GM12801 (cell line): ENCODE data around the gene PRSS21.

Experiments
- TF ChIP-seq, protein P1 (sequence below): IDR thresholded peaks from one replicate; pipeline ENCODE4 v1.5.1; 2011; ENCODE audit warnings: control low read depth; ENCODE audit not compliant: insufficient read length; ENCODE audit errors: extremely low read depth

Gene PRSS21

GRCh38 chr16:2799859-2800226 lies 17.2 kb upstream of the PRSS21 start:
- TF ChIP-seq, protein P1, sequence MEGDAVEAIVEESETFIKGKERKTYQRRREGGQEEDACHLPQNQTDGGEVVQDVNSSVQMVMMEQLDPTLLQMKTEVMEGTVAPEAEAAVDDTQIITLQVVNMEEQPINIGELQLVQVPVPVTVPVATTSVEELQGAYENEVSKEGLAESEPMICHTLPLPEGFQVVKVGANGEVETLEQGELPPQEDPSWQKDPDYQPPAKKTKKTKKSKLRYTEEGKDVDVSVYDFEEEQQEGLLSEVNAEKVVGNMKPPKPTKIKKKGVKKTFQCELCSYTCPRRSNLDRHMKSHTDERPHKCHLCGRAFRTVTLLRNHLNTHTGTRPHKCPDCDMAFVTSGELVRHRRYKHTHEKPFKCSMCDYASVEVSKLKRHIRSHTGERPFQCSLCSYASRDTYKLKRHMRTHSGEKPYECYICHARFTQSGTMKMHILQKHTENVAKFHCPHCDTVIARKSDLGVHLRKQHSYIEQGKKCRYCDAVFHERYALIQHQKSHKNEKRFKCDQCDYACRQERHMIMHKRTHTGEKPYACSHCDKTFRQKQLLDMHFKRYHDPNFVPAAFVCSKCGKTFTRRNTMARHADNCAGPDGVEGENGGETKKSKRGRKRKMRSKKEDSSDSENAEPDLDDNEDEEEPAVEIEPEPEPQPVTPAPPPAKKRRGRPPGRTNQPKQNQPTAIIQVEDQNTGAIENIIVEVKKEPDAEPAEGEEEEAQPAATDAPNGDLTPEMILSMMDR: no peak

DNA sequence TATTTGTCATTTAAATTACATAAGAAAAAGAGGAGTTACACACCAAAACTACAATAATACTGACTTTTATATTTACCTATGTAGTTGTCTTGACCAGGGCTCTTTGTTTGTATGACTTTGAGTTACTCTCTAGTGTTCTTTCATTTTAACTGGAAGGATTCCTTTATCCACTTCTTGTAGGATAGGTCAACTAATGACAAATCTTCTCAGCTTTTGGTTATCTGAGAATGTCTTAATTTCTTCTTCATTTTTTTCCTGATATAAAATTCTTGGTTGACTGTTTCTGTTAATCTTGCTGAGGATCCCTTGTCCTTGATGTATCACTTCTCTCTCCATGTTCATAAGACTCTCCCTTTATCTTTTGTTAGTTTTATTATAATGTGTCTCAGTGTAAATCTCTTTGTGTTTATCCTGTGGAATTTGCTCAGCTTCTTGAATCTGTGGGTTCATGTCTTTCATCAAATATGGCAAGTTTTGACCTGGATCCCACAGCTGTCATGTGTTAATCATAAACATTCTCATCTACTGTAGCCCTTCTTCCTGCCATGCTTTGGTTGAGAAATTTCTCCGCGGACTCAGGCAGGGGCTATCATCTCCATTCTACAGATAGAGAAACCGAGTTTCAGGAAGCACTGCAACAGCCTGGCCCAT lies 13.4 kb upstream of the PRSS21 start:
- TF ChIP-seq, protein P1: no peak

GRCh38 chr16:2804728-2805127 lies 12.3 kb upstream of the PRSS21 start:
- TF ChIP-seq, protein P1: no peak

- TF ChIP-seq, protein P1: no peak
These were observed 10.8 kb upstream of the PRSS21 start for GRCh38 chr16:2806286-2806685.

DNA sequence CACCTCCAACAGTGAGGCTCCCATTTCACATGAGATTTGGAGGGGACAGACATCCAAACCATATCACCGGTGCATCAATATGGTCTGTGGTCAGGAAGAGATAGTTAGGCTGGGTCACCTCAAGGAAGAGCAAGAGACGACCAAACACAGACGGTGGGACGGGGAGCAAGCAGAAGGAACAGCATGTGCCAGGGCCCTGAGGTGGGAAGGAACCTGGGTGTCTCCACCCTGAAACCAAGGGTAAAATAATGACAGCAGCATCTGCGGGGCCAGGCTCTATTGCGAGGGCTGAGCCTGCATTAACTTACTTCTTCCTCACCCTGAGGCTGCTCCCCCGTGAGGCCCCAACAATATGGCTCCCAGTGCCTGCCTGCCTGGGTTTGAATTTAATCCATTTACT lies 8.9 kb upstream of the PRSS21 start:
- TF ChIP-seq, protein P1: no peak

DNA sequence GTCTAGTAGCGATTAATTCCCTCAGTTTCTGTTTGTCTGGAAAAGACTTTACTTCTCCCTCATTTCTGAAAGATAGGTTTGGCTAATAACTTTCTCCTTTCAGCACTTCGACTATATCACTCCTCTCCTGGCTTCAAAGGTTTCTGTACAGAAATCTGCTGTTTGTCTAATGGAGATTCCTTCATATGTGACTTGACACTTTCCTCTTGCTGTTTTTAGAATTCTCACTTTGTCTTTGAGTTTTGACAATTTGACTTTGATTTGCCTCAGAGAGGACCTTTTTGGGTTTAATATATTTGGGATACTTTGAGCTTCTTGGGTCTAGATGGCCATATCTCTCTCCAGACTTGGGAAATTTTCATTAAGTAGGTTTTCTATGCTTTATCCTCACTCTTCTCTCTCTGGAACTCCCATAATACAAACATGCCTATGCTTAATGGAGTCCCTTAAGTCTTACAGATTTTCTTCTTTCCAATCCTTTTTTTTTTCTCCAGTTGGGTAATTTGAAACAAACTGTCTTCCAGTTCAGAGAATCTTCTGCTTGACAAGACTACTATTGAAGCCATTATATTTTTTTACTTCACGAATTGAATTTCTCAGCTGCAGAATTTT lies 7.8 kb upstream of the PRSS21 start:
- TF ChIP-seq, protein P1: no peak

- TF ChIP-seq, protein P1: no peak
These were observed 6.4 kb upstream of the PRSS21 start for GRCh38 chr16:2810651-2811050.
